Inflammatory macrophage treated with lipopolysaccharide for 4 hours (primary cell): ENCODE data around the gene NAP1L1.
"Not testable (repeated sequence)": the region's sequence is repeated elsewhere in the genome, so short reads cannot be mapped to it uniquely, and the experiment has no call there.

Source experiments
- DNase-seq: peaks from one replicate; pipeline ENCODE4 v3.0.0-alpha.2; 2020

The NAP1L1 gene

DNA sequence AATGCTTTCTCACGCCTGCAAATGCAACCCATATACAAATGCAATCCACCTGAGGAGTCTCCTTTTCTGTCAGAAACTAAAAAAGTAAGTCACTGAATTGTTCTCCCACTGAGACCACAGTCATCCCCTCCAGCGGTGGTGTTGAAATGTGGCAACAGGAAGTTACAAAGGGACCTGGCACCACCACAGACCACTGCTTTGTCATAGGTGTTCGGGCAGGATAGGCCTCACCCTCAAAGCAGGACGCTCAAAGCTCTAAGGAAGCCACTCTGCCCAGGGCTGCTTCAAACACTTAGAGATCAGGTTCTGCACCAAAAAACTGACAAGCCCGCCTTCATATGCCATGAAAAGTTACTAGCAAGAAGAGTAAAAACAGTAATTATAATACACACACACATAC is 64.2 kb downstream of the NAP1L1 start:
- DNase-seq: peak; percentile 67

DNA sequence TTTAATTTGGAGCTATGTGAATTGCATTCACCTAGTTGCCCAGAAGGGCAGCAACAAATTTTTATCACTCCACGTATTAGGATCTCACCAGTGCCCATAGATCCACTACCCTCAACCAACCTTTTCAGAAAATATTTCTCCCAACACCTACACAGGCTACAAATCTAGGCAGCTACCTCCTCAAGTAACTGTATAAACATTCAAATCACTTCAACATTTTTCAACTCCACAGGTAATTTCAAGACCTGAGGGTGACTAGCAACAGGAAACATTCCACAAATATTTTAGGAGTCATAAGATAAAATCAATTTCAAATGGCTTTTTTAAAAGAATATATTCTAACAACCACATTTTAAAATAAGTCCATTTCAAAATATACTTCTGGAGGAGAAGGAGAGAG is 65.8 kb downstream of the NAP1L1 start:
- DNase-seq: no peak

DNA sequence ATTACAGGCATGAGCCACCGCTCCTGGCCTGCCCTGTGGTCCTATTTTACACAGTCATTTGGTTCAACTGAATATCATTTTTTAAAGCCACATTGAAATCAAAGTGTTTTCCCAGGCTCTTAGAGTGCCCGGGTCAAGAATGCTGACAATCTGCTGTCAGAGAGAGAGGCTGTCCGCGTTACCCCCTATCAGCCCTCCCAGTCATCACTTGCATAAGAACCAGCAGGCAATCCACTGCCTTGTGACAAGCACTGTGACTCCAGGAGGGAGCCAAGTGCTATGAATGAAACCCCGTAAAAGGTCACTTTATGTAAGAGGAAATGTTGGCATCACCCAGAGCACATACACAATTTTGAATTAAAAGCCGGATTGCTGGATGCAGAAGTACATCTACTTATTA is 66.4 kb downstream of the NAP1L1 start:
- peak; percentile 86 for DNase-seq

DNA sequence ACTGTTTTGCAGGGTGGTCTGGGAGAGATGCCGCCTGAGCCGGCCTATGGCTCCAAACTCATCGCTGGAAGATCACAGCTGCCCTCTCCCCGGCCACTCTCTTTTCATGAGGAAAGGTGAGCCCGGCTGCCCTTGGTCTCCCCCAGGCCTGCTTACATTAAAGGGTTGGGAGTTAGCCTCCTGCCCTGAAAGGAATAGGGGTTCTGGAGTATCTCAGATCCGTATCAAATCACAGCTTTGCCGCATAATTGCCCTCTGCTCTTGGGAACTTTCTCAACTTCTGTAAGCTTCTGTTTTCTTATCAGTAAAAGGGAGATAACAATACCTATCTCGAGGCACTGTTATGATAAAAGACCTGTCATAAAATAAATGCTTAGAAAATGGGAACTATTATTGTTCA is 70.5 kb downstream of the NAP1L1 start:
- no peak for DNase-seq

DNA sequence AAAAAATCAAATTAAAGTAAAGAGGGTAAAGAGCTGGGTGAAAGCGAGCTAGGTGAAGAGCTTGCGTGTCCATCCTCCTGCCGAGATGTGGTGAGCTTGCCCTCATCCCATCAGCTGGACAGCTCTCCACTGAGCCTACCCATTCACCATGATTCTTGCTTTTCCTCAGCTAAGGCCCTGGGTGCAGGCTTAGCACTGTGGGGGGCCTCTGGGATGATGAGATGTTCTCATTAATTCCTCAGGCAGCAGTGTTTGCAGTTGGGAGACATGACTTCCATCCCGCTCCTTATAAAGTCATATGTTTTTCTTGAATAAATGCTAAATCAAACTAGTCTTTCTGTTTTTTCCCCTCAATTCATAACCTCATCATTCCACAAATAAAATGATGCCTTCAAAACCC is 70.9 kb downstream of the NAP1L1 start:
- no peak for DNase-seq

DNA sequence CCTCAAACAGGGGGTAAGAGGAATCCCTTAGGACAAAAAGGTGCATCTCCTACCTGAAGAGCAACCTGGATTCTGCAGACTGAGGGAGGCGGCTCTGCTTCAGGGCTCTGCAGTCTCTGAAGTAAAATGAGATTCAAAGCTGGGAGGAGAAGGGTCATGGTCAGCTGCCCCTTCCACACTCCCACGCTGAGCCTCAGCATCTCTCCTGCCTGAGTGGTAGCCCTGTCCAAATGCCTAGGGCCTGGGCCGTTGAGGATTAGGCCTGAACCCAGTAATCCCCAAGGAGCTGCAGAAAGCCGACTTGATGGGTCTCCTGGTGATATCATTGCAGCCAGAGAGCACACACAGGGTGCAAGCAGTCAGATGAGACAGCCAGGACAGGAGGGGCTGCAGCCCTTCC is 71.8 kb downstream of the NAP1L1 start:
- DNase-seq: no peak

DNA sequence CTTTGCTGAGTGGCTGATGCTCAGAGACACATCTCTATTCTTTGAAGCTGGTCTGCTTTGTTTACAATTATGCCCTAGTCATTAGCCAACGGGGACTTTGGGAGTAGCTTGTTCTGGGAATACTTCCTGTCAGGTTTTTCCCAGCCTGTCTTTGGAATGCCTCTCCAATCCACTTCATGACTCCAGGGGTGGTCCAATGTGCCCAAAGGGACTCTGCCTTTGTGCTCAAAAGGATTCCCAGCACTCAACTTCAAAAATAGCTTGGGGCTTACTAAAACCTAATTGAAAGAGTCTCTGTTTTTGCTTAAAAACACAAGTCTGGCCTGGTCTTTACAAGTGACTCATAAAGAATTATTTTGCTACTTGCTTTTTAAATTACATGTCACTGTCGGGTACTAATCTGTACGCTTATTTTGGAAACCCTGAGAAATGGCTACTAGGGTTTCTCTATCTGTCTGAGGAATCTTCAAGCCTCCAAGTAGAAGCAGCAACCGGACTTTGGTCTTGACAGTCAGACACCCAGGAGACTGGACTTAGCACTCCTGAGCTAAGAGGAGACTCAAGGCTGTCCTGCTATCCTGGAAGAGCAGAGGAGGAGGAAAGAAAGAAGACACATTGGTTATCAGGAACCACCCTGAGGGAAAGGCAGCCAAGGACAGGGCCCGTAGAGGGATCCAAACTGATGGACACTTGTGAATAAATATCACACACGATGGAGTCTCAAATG is 73.6 kb downstream of the NAP1L1 start:
- DNase-seq: no peak

DNA sequence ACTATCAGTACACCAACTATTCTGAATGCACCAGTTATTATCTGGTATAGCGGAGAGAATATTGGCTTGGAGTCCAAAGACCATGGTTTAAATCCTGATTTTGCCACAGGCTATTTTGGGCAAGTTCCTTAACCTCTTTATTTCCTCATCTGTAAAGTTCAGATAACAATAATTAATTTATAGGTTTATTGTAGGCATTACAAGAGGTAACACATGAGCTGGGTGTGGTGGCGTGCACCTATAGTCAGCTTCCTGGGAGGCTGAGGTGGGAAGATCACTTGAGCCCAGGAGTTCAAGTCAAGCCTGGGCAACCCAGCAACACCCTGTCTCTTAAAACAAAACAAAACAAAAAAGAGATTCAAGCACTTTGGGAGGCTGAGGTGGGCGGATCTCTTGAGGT is 76.1 kb downstream of the NAP1L1 start:
- DNase-seq: no peak

DNA sequence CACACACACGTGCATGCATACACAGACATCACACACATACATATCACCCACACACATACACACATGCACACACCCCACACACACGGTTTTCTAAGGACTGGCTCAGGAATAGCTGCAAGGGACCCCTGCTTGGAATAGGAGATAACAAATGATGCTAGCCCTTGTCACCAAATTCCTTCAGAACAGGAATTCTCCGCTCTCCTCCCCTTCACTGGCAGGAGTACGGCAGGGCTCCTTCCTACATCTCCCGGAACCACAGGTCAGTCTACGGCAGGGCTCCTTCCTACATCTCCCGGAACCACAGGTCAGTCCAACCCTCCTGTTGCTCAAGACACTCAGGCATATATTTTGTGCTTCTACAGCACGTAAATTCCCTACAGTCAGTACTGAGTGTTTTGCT is 76.8 kb downstream of the NAP1L1 start:
- no peak for DNase-seq

DNA sequence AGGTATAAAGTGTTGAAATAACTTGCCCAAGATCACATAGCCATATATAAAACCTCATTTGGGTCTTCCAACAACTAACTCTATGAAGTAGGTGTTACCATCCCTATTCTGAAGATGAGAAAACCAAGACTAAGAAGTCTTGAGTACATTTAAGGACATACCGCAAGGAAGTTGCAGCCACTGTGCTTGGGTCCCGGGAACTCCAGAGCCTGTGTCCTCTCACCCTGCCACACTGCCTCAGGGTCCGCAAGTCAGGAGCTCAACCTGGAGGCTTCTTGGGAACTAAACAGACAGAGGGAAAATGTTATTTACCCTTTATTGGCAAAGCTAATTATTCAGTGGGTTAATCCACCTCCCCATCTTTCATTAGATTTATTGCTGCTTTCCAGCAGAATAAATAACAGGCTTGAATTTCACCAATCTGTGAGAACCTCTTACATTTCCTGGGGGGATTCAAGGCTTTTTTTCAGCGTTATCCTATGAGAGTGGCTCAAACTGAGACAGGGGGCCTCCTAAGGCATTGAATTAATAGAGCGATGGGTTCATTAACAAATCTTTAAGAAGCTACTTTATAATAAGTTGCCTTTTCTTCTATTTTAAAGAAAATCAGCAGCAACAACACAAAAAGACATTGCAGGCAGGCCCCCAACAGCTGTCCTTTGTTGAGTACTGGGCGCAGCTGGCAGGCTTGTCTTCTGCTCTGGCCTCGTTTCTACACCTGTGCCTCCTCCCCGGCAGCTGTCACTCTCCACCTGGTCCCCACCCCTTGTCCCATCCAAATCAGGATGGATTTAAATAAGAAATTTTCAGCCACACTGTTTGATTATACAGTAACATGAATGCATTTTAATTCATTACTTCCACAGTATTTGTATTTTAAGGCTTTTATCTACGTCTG is 78.2 kb downstream of the NAP1L1 start:
- no peak for DNase-seq

DNA sequence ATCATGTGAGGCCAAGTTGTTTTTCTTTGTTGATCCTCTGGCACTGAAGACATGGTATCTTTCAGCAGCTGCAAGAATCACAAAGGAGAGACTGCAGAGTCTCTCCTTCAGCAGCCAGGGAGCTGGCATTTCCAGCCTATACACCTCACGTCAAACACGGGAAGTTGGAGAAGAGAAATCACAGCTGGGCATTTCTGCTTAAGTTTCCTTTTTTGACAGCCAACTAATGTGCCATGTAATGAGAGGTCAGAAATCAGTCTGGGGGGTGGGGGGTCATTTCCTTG is 81.2 kb downstream of the NAP1L1 start:
- no peak for DNase-seq

DNA sequence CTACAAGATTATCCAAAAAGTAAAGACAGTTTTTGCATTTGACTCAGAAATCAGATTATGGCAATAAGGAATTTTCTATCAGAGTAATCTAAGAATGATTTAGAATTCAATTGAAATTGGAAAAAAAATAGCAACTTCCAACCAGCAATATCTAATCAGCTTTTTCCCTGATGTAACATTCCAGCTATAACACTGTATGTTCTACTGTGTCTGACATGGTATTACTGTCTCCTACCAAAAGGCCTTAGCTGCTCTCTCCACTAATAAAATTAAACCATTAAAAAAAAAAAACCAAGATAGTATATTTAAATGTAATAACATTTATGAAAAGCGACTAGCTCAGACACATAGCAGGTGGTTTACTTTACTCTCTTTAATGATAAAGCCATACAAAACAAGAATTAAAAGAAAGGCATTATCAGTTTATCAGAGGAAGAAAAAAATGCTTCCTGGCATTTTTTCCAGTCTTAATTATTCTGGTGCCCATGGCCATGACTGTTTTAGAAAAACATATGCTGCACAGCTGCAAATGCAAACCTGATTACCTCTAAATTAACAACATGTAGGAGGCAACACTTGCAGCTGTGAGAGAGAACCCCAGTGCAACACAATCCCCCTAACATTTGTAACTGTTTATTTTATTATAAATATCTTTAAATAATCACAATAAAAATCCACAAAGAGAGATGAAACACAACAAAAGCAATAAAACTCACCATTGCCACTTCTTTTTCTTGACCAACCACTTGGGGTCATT is 81.7 kb downstream of the NAP1L1 start:
- no peak for DNase-seq

DNA sequence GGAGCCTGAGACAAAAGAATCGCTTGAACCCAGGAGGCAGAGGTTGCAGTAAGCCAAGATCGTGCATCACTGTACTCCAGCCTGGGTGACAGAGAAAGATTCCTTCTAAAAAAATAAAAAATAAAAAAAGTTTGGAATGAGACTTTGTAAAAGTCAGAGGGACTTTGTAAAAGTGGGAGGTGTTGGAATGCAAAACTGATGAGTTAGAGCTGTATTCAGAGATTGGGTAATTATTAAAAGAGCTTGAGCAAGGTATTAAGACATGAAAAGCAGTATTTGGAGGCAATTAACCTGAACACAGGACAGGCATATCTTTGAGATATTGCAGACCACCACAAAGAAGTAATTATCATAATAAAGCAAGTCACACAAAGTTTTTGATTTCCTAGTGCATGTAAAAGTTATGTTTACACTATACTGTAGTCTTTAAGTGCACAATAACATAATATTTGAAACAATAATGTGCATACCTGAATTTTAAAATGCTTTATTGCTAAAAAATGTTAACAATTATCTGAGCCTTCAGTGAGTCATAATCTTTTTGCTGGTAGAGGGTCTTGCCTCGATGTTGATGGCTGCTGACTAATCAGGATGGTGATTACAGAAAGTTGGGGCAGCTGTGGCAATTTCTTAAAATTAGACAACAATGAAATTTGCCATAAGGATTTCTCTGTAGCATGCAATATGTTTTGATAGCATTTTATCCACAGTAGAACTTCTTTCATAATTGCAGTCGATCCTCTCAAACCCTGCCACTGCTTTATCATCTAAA is 86.0 kb downstream of the NAP1L1 start:
- no peak for DNase-seq

DNA sequence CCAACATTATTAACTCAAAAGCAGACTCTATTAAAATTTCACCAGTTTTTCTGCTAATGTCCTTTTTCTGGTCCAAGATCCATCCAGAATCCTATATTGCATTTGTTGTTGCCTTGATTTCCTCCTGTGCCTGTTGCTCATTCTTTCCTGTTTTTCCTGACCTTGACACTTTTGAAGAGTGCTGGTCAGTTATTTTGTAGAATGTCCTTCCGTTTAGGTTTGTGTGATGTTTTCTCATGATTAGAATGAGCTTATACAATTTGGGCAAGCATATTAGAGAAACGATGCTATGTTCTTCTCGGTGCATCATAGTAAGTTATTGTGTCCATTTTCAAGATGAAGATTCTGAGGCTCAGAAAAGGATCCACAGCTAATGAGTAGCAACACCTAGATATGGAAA is 86.8 kb downstream of the NAP1L1 start:
- no peak for DNase-seq

DNA sequence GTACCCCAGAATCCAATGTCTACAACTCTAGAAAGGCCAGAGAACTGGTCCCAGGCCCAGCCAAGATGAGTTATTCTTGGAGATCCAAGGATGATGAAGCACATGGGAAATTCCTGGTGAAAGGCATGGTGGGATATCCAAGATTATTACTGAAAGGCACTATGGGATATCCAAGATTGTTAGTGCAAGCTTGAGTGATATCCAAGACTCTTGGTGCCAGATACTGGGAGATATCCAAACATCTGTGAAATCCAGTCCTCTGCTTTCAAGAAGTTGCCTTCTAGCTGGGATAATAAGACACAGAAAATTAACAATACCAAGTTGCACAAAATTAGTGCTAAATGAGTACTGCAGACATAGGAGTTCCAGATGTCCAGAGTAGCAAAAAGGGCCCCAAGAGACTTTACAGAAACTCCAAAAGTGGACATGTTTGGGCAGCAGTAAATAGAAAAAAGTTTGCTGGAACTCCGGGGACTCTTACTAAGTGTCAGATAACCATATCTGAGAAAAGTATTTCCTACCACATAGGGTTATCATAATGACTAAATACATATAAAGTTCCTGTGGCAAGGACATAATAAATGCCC is 87.5 kb downstream of the NAP1L1 start:
- DNase-seq: no peak

DNA sequence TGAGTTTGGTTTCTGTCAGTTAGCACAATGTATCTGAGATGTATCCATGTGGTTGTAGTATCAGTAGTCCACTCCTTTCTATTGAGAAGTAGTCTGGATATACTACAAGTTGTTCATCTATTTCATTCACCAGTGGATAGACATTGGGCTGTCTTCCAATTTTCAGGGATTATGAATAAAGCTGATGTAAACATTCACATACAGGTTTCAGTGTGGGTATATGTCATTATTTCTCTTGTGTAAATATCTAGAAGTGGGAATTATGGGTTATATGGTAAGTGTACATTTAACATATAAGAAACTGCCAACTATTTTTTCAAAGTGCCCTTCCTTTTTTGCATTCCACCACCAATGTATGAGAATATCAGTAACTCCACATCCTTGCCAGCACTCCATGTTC is 88.8 kb downstream of the NAP1L1 start:
- DNase-seq: no peak

DNA sequence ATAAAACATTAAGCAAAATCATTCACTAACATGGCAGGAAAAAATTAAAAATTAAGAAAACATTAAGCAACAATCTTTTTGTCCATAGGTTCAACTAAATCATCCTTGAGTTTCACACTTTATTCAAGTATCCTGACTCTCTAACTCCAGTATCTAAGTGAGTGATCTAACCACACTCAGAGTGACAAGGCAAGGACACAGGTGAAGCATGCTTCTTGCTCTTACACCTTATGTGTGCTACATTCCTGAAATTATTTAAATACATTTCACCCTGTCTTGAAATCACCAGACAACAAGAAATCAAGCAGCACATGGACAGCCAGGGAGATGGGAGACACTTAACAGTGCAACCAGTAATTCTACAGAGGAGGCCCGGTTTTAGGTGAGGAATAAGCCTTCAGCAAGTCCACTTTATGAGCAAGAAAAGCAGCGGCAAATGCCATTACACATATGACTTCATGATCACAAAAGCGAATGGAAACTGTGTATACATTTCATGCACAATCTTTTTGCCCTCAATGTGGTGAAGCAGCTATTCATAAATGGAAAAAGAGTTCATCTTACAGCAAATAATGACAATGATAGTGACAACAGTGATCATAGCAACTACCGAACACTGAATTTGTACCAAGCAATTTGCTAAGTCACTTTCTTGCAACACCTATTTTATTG is 90.3 kb downstream of the NAP1L1 start:
- DNase-seq: no peak

DNA sequence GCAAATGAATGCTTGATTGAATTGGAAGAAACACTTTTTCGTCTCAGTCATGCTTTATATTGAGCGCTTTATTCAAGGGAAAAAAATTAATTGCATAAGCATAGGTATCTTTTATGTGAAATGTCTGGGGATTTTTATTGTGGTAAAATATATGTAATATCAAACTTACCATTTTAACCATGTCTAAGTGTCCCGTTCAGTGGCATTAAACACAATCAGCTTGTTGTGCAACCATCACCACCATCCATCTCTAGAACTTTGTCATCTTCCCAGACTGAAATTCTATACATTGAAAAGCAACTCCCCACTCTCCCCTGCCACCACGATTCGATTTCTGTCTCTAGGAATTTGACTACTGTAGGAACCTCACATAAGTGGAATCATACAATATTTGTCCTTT is 92.7 kb downstream of the NAP1L1 start:
- no peak for DNase-seq

DNA sequence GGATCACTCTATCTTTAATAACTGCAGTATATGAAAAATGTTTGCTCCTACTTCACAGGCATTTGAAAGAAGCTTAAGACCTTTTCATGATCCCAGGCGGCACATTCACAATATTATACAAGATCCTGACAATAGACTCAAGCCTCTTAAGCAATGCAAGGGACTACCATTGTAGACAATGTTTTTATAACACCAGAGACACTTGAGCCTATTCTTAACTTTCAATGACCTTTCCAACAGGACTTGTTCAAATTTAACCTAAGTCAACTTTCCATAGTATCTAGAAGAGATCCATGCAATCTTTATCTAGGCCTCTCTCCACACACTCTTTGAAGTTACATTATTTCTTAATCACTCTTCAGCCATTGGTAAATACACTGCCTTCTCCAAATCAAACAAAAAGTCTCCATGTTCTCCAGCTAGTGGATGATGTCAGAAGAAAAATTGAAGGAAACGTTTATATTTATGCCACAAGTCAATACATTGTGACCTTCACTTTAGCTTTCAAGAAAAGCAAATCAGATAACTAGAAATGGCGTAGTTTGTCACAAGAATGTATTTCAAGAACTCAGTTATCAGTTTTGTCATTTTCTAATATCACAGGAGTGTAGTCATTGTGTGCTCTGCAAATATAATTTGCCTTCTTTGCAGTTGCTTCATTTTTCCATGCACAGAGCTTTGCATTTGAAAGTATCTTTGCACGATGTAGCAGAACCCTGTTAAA is 94.1 kb downstream of the NAP1L1 start:
- DNase-seq: no peak

DNA sequence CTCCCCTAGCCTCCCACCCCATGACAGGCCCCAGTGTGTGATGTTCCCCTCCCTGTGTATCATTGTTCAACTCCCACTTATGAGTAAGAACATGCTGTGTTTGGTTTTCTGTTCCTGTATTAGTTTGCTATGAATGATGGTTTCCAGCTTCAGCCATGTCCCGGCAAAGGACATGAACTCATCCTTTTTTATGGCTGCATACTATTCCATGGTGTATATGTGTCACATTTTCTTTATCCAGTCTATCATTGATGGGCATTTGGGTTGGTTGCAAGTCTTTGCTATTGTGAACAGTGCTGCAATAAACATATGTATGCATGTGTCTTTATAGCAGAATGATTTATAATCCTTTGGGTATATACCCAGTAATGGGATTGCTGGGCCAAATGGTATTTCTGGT is 96.8 kb downstream of the NAP1L1 start:
- DNase-seq: not testable (repeated sequence)
